ENCODE measurements around the gene IFT25. TPM values are rescaled to one million over a fixed set of nuclear protein-coding genes. Genes with fewer than 3 reads are reported as not detected.

Gene IFT25
- total and polyA plus RNA-seq, 2 donors (not counting 1 experiment from before 2014, with no cell fraction given): 18.2 to 45.7 TPM

DNA sequence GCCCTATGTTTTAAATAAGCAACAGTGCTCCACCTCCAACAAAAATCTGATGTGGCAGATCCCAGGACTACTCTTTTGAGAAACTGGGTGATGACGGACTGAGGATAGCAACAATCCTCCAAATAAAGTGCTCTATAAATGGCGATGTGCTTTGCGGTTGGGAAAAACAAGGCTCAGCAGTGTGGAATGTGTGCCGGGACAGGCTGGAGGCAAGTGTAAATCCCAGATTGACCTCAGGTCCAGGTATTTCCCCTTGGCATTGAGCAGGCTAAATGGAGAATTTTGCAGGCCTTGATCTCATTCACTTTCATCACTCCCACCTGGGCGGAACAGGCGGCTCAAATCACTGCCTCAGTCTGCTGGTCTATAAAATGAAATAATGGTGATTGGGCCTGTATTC is 35.7 kb upstream of the IFT25 start:
- CTCF ChIA-PET: no interaction called here
- WGBS (ENCODE audit: insufficient coverage): 100% methylated on average over 3 of the region's 6 CpGs
- no peak overlapping the region for H3K27ac ChIP-seq (ENCODE audit: low read length in 2 of 2)
- no peaks in the 10 kb centered on the region for H3K36me3 ChIP-seq (replicated peaks in 1 of 2; ENCODE audit: control extremely low read depth in 1 of 2, control insufficient read depth in 1 of 2, extremely low read depth in 1 of 2, insufficient read depth in 2 of 2, low read length in 1 of 2)
- no peak overlapping the region for H3K27ac Mint-ChIP-seq
- H3K79me2 ChIP-seq (ENCODE audit: control insufficient read depth, insufficient read depth, low read length): no peaks in the 10 kb centered on the region
- H3K27me3 ChIP-seq (replicated peaks in 1 of 4; ENCODE audit: control extremely low read depth in 1 of 4, control insufficient read depth in 3 of 4, insufficient read depth in 4 of 4, low read length in 3 of 4): no peaks in the 10 kb centered on the region
- no peak for TF ChIP-seq EZH2 (IDR thresholded peaks at IDR 0.05; ENCODE audit: borderline replicate concordance, insufficient read depth, low read depth, low read length, poor library complexity, severe bottlenecking)
- TF ChIP-seq, protein P1, sequence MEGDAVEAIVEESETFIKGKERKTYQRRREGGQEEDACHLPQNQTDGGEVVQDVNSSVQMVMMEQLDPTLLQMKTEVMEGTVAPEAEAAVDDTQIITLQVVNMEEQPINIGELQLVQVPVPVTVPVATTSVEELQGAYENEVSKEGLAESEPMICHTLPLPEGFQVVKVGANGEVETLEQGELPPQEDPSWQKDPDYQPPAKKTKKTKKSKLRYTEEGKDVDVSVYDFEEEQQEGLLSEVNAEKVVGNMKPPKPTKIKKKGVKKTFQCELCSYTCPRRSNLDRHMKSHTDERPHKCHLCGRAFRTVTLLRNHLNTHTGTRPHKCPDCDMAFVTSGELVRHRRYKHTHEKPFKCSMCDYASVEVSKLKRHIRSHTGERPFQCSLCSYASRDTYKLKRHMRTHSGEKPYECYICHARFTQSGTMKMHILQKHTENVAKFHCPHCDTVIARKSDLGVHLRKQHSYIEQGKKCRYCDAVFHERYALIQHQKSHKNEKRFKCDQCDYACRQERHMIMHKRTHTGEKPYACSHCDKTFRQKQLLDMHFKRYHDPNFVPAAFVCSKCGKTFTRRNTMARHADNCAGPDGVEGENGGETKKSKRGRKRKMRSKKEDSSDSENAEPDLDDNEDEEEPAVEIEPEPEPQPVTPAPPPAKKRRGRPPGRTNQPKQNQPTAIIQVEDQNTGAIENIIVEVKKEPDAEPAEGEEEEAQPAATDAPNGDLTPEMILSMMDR (IDR thresholded peaks at IDR 0.05): no peak
- no peak for ATAC-seq (ENCODE audit: low read depth)
- H3K4me3 ChIP-seq (ENCODE audit: control extremely low read depth in 1 of 5, extremely low read depth in 1 of 5, insufficient read depth in 1 of 5, low read depth in 2 of 5, low read length in 4 of 5): no peak overlapping the region
- H3K9ac ChIP-seq (ENCODE audit: low read length): no peak overlapping the region
- no peak for DNase-seq
- H3K9me3 Mint-ChIP-seq (ENCODE audit: insufficient read depth): no peaks in the 10 kb centered on the region
- H3K9me3 ChIP-seq (ENCODE audit: control extremely low read depth in 1 of 3, control insufficient read depth in 2 of 3, insufficient read depth in 1 of 3, low read length in 2 of 3): no peaks in the 10 kb centered on the region
- POLR2A ChIA-PET: no interaction called here
- H3K4me1 ChIP-seq (ENCODE audit: control insufficient read depth in 2 of 2, insufficient read depth in 2 of 2, low read length in 2 of 2): no peaks in the 10 kb centered on the region
- no peak overlapping the region for H2AFZ ChIP-seq (ENCODE audit: insufficient read depth, low read depth, low read length, poor library complexity, severe bottlenecking)
- H3K4me2 ChIP-seq (replicated peaks; ENCODE audit: low read depth, low read length, poor library complexity, severe bottlenecking): no peak overlapping the region
- no peak overlapping the region for H3K4me3 Mint-ChIP-seq
- H3K4me1 Mint-ChIP-seq: no peaks in the 10 kb centered on the region
- no peaks in the 10 kb centered on the region for H4K20me1 ChIP-seq (ENCODE audit: control insufficient read depth, insufficient read depth, low read length, poor library complexity, severe bottlenecking)
- intact Hi-C loops (cut with micrococcal nuclease): no loop called here
- peaks cover 7% of the 10 kb centered on the region for H3K27me3 Mint-ChIP-seq

DNA sequence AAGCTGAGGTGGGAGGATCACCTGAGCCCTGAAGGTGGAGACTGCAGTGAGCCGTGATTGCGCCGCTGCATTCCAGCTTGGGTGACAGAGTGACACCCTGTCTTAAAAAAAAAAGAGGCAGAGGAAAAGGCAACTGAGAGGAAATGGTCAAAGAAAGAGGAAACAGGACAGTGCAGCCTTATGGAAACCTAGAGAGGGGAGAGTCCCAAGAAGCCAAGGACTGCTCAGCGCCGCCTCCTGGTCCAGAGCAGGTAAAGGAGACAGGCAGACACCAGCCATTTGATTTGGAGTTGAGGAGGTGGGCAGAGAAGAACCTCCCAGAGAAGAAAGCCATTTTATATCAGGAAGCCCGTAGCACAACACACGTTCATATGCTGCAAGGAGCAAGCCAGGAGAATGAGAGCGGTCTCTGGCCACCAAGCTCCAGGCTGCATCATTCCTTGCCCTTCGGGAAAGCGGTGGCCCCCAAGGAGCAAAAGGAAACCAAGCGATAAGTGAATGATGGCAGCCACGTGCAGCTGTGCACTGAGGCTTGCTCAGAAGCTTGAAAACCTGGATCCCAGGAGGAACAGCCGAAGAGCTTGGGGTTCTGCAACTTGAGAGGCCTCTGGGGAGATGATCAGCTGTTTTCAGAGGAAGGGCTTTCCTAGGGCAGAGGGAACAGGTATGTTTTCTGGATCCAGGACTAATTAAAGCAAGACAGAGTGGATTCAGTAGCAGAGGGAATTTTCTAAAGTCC is 34.4 kb upstream of the IFT25 start:
- Mint-ChIP-seq H3K27ac (no peak overlapping the region), H3K4me3 (no peak overlapping the region), H3K27me3 (peaks cover 7% of the 10 kb centered on the region), H3K4me1 (no peaks in the 10 kb centered on the region), H3K9me3 (ENCODE audit: insufficient read depth) (no peaks in the 10 kb centered on the region)
- Histone ChIP-seq H4K20me1 (ENCODE audit: control insufficient read depth, insufficient read depth, low read length, poor library complexity, severe bottlenecking) (no peaks in the 10 kb centered on the region), H3K4me3 (ENCODE audit: control extremely low read depth in 1 of 5, extremely low read depth in 1 of 5, insufficient read depth in 1 of 5, low read depth in 2 of 5, low read length in 4 of 5) (no peak overlapping the region), H3K27ac (ENCODE audit: low read length in 2 of 2) (no peak overlapping the region), H3K79me2 (ENCODE audit: control insufficient read depth, insufficient read depth, low read length) (no peaks in the 10 kb centered on the region), H3K9me3 (ENCODE audit: control extremely low read depth in 1 of 3, control insufficient read depth in 2 of 3, insufficient read depth in 1 of 3, low read length in 2 of 3) (no peaks in the 10 kb centered on the region), H3K4me2 (replicated peaks; ENCODE audit: low read depth, low read length, poor library complexity, severe bottlenecking) (no peak overlapping the region), H3K36me3 (replicated peaks in 1 of 2; ENCODE audit: control extremely low read depth in 1 of 2, control insufficient read depth in 1 of 2, extremely low read depth in 1 of 2, insufficient read depth in 2 of 2, low read length in 1 of 2) (no peaks in the 10 kb centered on the region), H3K9ac (ENCODE audit: low read length) (no peak overlapping the region), H3K4me1 (ENCODE audit: control insufficient read depth in 2 of 2, insufficient read depth in 2 of 2, low read length in 2 of 2) (no peaks in the 10 kb centered on the region), H3K27me3 (replicated peaks in 1 of 4; ENCODE audit: control extremely low read depth in 1 of 4, control insufficient read depth in 3 of 4, insufficient read depth in 4 of 4, low read length in 3 of 4) (no peaks in the 10 kb centered on the region), H2AFZ (ENCODE audit: insufficient read depth, low read depth, low read length, poor library complexity, severe bottlenecking) (no peak overlapping the region)
- CTCF ChIA-PET: interaction anchor here (0.9 kb wide), 1 partner anchor 21 kb away, joined by 3 read pairs; no protein-coding TSS in a partner anchor
- POLR2A ChIA-PET: no interaction called here
- no peak for TF ChIP-seq EZH2 (IDR thresholded peaks at IDR 0.05; ENCODE audit: borderline replicate concordance, insufficient read depth, low read depth, low read length, poor library complexity, severe bottlenecking)
- TF ChIP-seq, protein P1 (IDR thresholded peaks at IDR 0.05): no peak
- ATAC-seq (ENCODE audit: low read depth) (no peak), DNase-seq (no peak)
- intact Hi-C loops (cut with micrococcal nuclease): no loop called here
- WGBS (ENCODE audit: insufficient coverage): 76% methylated on average over 13 of the region's 13 CpGs
